Measurements from ENCODE around the gene STH.

DNA sequence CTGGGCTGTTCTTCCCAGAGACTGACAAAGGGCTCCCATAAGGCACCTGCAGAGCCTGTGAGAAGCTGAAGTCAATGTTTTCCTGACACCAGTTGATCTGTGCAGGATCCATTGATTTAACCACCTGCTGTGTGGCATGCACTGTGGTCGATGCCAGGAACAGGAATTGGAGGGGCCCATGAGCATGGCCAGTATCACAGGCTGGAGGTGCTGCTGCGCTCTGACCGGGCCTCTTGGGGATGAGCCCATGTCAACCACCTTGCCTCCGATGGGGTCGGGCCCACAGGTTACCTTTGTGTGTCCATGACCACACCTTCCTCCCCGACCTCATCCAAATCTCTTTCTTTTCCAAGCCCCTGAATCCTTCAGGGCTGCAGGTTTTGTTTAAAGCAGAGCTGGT, 18.2 kb upstream of the STH start:
- TF ChIP-seq EZH2phosphoT487 (IDR thresholded peaks at IDR 0.05; ENCODE audit: borderline replicate concordance, low read length), result no peak
- no peak for TF ChIP-seq CTCF (IDR thresholded peaks at IDR 0.05; ENCODE audit: low read depth, low read length, poor library complexity, severe bottlenecking)
